HepG2 (cell line): Measurements from ENCODE around the gene DNAJC19. TPM values are rescaled to one million over a fixed set of nuclear protein-coding genes. Genes with fewer than 3 reads are reported as not detected.

Experiments
- ARHGAP35 ChIP-seq: sonication (generic); formaldehyde crosslinking; IDR thresholded peaks from 2 replicates; pipeline ENCODE4 v1.9.0; 2022; ENCODE audit warnings: mild to moderate bottlenecking, inconsistent platforms, moderate library complexity, missing genetic modification reagents, borderline replicate concordance
- CREM ChIP-seq, 2 experiments: sonication (generic) in 1 of 2; formaldehyde crosslinking in 1 of 2; IDR thresholded peaks; 2 replicates each; pipeline versions ENCODE4 v1.4.0 to v1.6.1; 2016 to 2020; ENCODE audit warnings: antibody characterized with exemption in 1 of 2, mild to moderate bottlenecking in 1 of 2, missing genetic modification reagents in 1 of 2
- HIC2 ChIP-seq: sonication (generic); formaldehyde crosslinking; IDR thresholded peaks from 2 replicates; pipeline ENCODE4 v1.9.0; 2022; ENCODE audit warnings: low read depth, missing genetic modification reagents
- MNT ChIP-seq: fragments of 450-650 bp; IDR thresholded peaks from 2 replicates; pipeline ENCODE4 v1.6.1; 2016
- NFE2L1 ChIP-seq: sonication (generic); formaldehyde crosslinking; IDR thresholded peaks from 2 replicates; pipeline ENCODE4 v1.4.0; 2020; ENCODE audit warnings: missing genetic modification reagents, mild to moderate bottlenecking, borderline replicate concordance
- NONO ChIP-seq, 2 experiments: fragments of 450-650 bp in 1 of 2; sonication (generic) in 1 of 2; formaldehyde crosslinking in 1 of 2; IDR thresholded peaks in 1 of 2; conservative IDR thresholded peaks in 1 of 2; 2 replicates each; pipeline versions ENCODE4 v1.6.1 to v1.8.0; 2017 to 2022; ENCODE audit warnings: mild to moderate bottlenecking in 1 of 2, missing genetic modification reagents in 1 of 2, moderate library complexity in 1 of 2
- NRL ChIP-seq: sonication (generic); formaldehyde crosslinking; IDR thresholded peaks from 2 replicates; pipeline ENCODE4 v1.5.0; 2020; ENCODE audit warnings: missing genetic modification reagents, mild to moderate bottlenecking, moderate library complexity, borderline replicate concordance
- RAD21 ChIP-seq: fragments of 450-650 bp; formaldehyde crosslinking; IDR thresholded peaks from 2 replicates; pipeline ENCODE4 v1.5.0; 2020; ENCODE audit warnings: mild to moderate bottlenecking
- TGIF2 ChIP-seq: IDR thresholded peaks from 2 replicates; pipeline ENCODE4 v1.6.1; 2016; ENCODE audit warnings: control low read depth, missing compliant biosample characterization
- ZBTB2 ChIP-seq: sonication (generic); formaldehyde crosslinking; IDR thresholded peaks from 2 replicates; pipeline ENCODE4 v1.8.0; 2022; ENCODE audit warnings: low read depth, missing genetic modification reagents
- ZBTB37 ChIP-seq: sonication (generic); formaldehyde crosslinking; IDR thresholded peaks from 2 replicates; pipeline ENCODE4 v1.4.0; 2020; ENCODE audit warnings: mild to moderate bottlenecking, missing genetic modification reagents
- ZBTB7A ChIP-seq: sonication (generic); formaldehyde crosslinking; IDR thresholded peaks from 2 replicates; pipeline ENCODE4 v1.8.0; 2022; ENCODE audit warnings: mild to moderate bottlenecking, missing genetic modification reagents
- ZNF510 ChIP-seq: sonication (generic); formaldehyde crosslinking; IDR thresholded peaks from 2 replicates; pipeline ENCODE4 v1.4.0; 2020; ENCODE audit warnings: low read depth, mild to moderate bottlenecking, missing genetic modification reagents
- ZNF609 ChIP-seq: sonication (generic); formaldehyde crosslinking; IDR thresholded peaks from 2 replicates; pipeline ENCODE4 v1.4.0; 2020; ENCODE audit warnings: mild to moderate bottlenecking, missing genetic modification reagents, borderline replicate concordance
- ZNF75D ChIP-seq: sonication (generic); formaldehyde crosslinking; IDR thresholded peaks from 2 replicates; pipeline ENCODE4 v1.8.1; 2023; ENCODE audit warnings: missing genetic modification reagents, mild to moderate bottlenecking, borderline replicate concordance
- polyA plus RNA-seq, 8 experiments: library from polyadenylated mRNA; depleted of rRNA in 3 of 8; stranded (reverse) in 7 of 8; unstranded in 1 of 8; fragments of >200 nt; fragmentation: Illumina TruSeq in 4 of 8; extraction: Trizol in 4 of 8; gene quantifications; 2 replicates each; pipeline versions ENCODE4 v1.2.1 to v1.2.3, GENCODE V29; 2011 to 2016; ENCODE audit warnings: low read depth in 4 of 8, missing spikeins in 1 of 8, mixed read lengths in 1 of 8; ENCODE audit not compliant: insufficient read depth in 1 of 8
- total RNA-seq, 5 experiments: library from RNA; depleted of rRNA; stranded (reverse); fragments of >200 nt; fragmentation: Illumina TruSeq; extraction: Trizol; gene quantifications; 2 replicates each; pipeline ENCODE4 v1.2.3, GENCODE V29; 2016; ENCODE audit warnings: low read depth in 1 of 5

DNAJC19 gene
- total and polyA plus RNA-seq, 2 of the 13 experiments (the other 11 are each of a cell fraction or from before 2014, with no cell fraction given): 51.1 to 75.8 TPM

- TF ChIP-seq HIC2 (CRISPR knock-in tag) (0 out of 2 replicates have a peak, but pooled peaks have one; percentile 15), ZBTB2 (CRISPR knock-in tag) (peak; percentile 82; the same call in 1 of the 2 replicates), CREM (IDR thresholded peaks at IDR 0.05) (peak; percentile 79), CREM (CRISPR knock-in tag; IDR thresholded peaks at IDR 0.05) (no peak), MNT (peak; percentile 57), ZBTB7A (CRISPR knock-in tag) (no peak; the same call in 1 of the 2 replicates), NFE2L1 (CRISPR knock-in tag) (no peak), ARHGAP35 (no peak), NRL (peak; percentile 74; the same call in 1 of the 2 replicates), ZNF609 (CRISPR knock-in tag) (peak; percentile 77), ZNF75D (CRISPR knock-in tag) (no peak), ZBTB37 (CRISPR knock-in tag) (no peak), RAD21 (CRISPR knock-in tag) (no peak; the same call in 1 of the 2 replicates), NONO (IDR thresholded peaks at IDR 0.05) (no peak), NONO (CRISPR knock-in tag; conservative IDR thresholded peaks at IDR 0.05) (peak; percentile 96), ZNF510 (no peak), TGIF2 (CRISPR knock-in tag) (peak; percentile 77; the same call in 1 of the 2 replicates)
These were observed at the start of gene DNAJC19 (continued) for GRCh38 chr3:180989291-180990163.
